K562 (cell line): ENCODE results near the gene TRIM71. TPM values are rescaled to one million over a fixed set of nuclear protein-coding genes. Genes with fewer than 3 reads are reported as not detected.

ENCODE experiments used
- ATAC-seq: fragments of 200-7000 bp; cut with Tn5 transposase; 3 replicates; pipeline ENCODE4 v1.9.1; 2020; ENCODE audit warnings: moderate library complexity
- BruUV-seq: library from RNA; stranded (reverse); fragments of 400-500 nt; replicated peaks from 2 replicates; lab custom pipeline; 2021; lab: Mats Ljungman, UMichigan
- CTCF ChIA-PET: fragments of 300-600 bp; formaldehyde crosslinking; extraction: SDS; loops from one replicate; lab custom pipeline; 2021; ENCODE audit warnings: low intra/inter-chr PET ratio; lab: Yijun Ruan, JAX
- POLR2A ChIA-PET: fragments of 300-600, 350-650 bp; sonication (Branson Sonifier 250); formaldehyde crosslinking; extraction: SDS; loops from one replicate; lab custom pipeline; 2021; ENCODE audit warnings: antibody characterized with exemption, inconsistent platforms; lab: Yijun Ruan, JAX
- DNase-seq, 4 experiments: peaks; one replicate each; pipeline versions ENCODE4 v3.0.0 to v3.0.0-alpha.2; 2011 to 2018; ENCODE audit warnings: low spot score in 3 of 4, mixed read lengths in 3 of 4; ENCODE audit errors: extremely low read depth in 1 of 4
- FAIRE-seq: peaks from 2 replicates; lab custom pipeline; 2011; peaks lifted over from hg19 to GRCh38; lab: Jason Lieb, UNC
- H2AFZ ChIP-seq: 2 replicates; pipeline ENCODE4 v1.6.0; 2011; ENCODE audit warnings: low read depth, low read length, control low read depth, inconsistent platforms
- H3K27ac ChIP-seq: fragments of 200-600 bp; 3 replicates; pipeline ENCODE4 v1.8.0; 2011; ENCODE audit warnings: low read depth, mild to moderate bottlenecking, control low read depth, inconsistent platforms, low read length, moderate library complexity, mixed read lengths; ENCODE audit errors: extremely low read depth
- H3K27me3 ChIP-seq, 2 experiments: fragments of 300-600 bp in 1 of 2; 2 replicates in 1 of 2; 3 replicates in 1 of 2; pipeline versions ENCODE4 v1.6.0 to v1.8.0; 2011; ENCODE audit warnings: inconsistent platforms in 2 of 2, low read length in 2 of 2, mild to moderate bottlenecking in 1 of 2, mixed read lengths in 1 of 2, moderate library complexity in 1 of 2; ENCODE audit not compliant: control insufficient read depth in 2 of 2, insufficient read depth in 2 of 2
- H3K36me3 ChIP-seq: fragments of 300-600 bp; 3 replicates; pipeline ENCODE4 v1.8.0; 2011; ENCODE audit warnings: mild to moderate bottlenecking, low read length, inconsistent platforms; ENCODE audit not compliant: control insufficient read depth, insufficient read depth
- H3K4me1 ChIP-seq, 2 experiments: fragments of 200-600 bp in 1 of 2; replicated peaks in 1 of 2; 2 replicates in 1 of 2; 3 replicates in 1 of 2; pipeline versions ENCODE4 v1.5.1 to v1.8.0; 2011; ENCODE audit warnings: inconsistent platforms in 2 of 2, low read length in 2 of 2, mild to moderate bottlenecking in 1 of 2, mixed read lengths in 1 of 2, moderate library complexity in 1 of 2; ENCODE audit not compliant: control insufficient read depth in 2 of 2, insufficient read depth in 2 of 2
- H3K4me2 ChIP-seq: 2 replicates; pipeline ENCODE4 v1.6.1; 2011; ENCODE audit warnings: low read length, control low read depth, inconsistent platforms, mixed read lengths; ENCODE audit not compliant: insufficient read depth
- H3K4me3 ChIP-seq: fragments of 200-600 bp; sonication (generic), shearing (Covaris generic); 2 replicates; pipeline ENCODE4 v1.5.1; 2016; ENCODE audit warnings: control low read depth, inconsistent platforms
- H3K79me2 ChIP-seq: fragments of 200-600 bp; 3 replicates; pipeline ENCODE4 v1.8.0; 2011; ENCODE audit warnings: low read length, inconsistent platforms; ENCODE audit not compliant: control insufficient read depth, insufficient read depth
- H3K9ac ChIP-seq, 2 experiments: 2 replicates each; pipeline versions ENCODE4 v1.6.0 to v1.6.1; 2011; ENCODE audit warnings: low read depth in 2 of 2, low read length in 2 of 2, control low read depth in 1 of 2, inconsistent platforms in 1 of 2, mild to moderate bottlenecking in 1 of 2, mixed read lengths in 1 of 2; ENCODE audit not compliant: insufficient read depth in 1 of 2
- H3K9me1 ChIP-seq: one replicate; pipeline ENCODE4 v1.6.0; 2011; ENCODE audit warnings: inconsistent platforms, mild to moderate bottlenecking, low read length, moderate library complexity; ENCODE audit not compliant: control insufficient read depth, insufficient read depth
- H3K9me3 ChIP-seq: replicated peaks from 2 replicates; pipeline ENCODE4 v1.5.1; 2011; ENCODE audit warnings: low read depth, low read length, inconsistent platforms; ENCODE audit not compliant: control insufficient read depth, insufficient read depth
- H4K20me1 ChIP-seq: replicated peaks from 2 replicates; pipeline ENCODE4 v1.6.1; 2011; ENCODE audit warnings: low read length, inconsistent platforms, mixed read lengths; ENCODE audit not compliant: control insufficient read depth, insufficient read depth
- C11orf30 ChIP-seq: fragments of 450-650 bp; IDR thresholded peaks from 2 replicates; pipeline ENCODE4 v1.6.1; 2016; ENCODE audit warnings: low read depth, mild to moderate bottlenecking
- DNMT1 ChIP-seq: fragments of 450-650 bp; IDR thresholded peaks from 2 replicates; pipeline ENCODE4 v1.6.1; 2016; ENCODE audit warnings: antibody characterized with exemption, mild to moderate bottlenecking
- MAFF ChIP-seq: IDR thresholded peaks from 2 replicates; pipeline ENCODE4 v1.6.1; 2012; ENCODE audit warnings: low read length, improper control_type of control experiment
- NFRKB ChIP-seq: fragments of 450-650 bp; IDR thresholded peaks from 2 replicates; pipeline ENCODE4 v1.6.1; 2016; ENCODE audit warnings: low read depth
- TBL1XR1 ChIP-seq, 2 experiments: IDR thresholded peaks; 2 replicates each; pipeline ENCODE4 v1.6.1; 2012; ENCODE audit warnings: improper control_type of control experiment in 2 of 2, low read length in 2 of 2, mild to moderate bottlenecking in 1 of 2
- ZNF316 ChIP-seq: fragments of 450-650 bp; IDR thresholded peaks from 2 replicates; pipeline ENCODE4 v1.6.1; 2016
- WGBS: fragments of 100-300 bp; shearing (Covaris generic); methylation state at CpG from one replicate; pipeline ENCODE4 v1.1.6; 2016; ENCODE audit warnings: low coverage, mixed read lengths; ENCODE audit not compliant: insufficient coverage; ENCODE audit errors: missing lambda C conversion rate; 5-methylcytosine and 5-hydroxymethylcytosine counted together
- in situ Hi-C: fragments of 300-500 bp; cut with MboI; formaldehyde crosslinking; loops from 4 replicates; pipeline ENCODE4 v1.15.0; 2018; ENCODE audit warnings: inconsistent platforms, mixed read lengths
- intact Hi-C: fragments of 100-400 bp; cut with micrococcal nuclease; formaldehyde crosslinking; loops from 2 replicates; pipeline ENCODE4 v1.14.2; 2022
- polyA plus RNA-seq, 8 experiments: library from polyadenylated mRNA; depleted of rRNA in 4 of 8; stranded (reverse) in 5 of 8; unstranded in 3 of 8; fragments of >200 nt; fragmentation: Nextera tagmentation in 2 of 8; fragmentation: Illumina TruSeq in 1 of 8; extraction: Ambion mirVana in 2 of 8; extraction: Trizol in 1 of 8; gene quantifications; 2 replicates each; pipeline versions ENCODE4 v1.2.1 to v1.2.3, GENCODE V29; 2011 to 2014; ENCODE audit warnings: inconsistent platforms in 1 of 8, missing spikeins in 1 of 8
- total RNA-seq, 7 experiments: library from RNA; depleted of rRNA in 6 of 7; stranded (reverse); fragments of >200 nt in 6 of 7; fragmentation: Illumina TruSeq in 2 of 7; extraction: Trizol in 2 of 7; gene quantifications; 2 replicates each; pipeline versions ENCODE4 v1.2.1 to v1.2.3, GENCODE V29; 2011 to 2021; ENCODE audit warnings: low replicate concordance in 1 of 7
- TF ChIP-seq, protein P1 (sequence below): sonication (generic); formaldehyde crosslinking; IDR thresholded peaks from 2 replicates; pipeline ENCODE4 v1.5.0; 2020; ENCODE audit warnings: missing genetic modification reagents

TRIM71 gene
- total and polyA plus RNA-seq, 9 of the 15 experiments (the other 6 are each of a cell fraction or from before 2014, with no cell fraction given) = 0.04 to 0.11 TPM; not detected in 7

DNA sequence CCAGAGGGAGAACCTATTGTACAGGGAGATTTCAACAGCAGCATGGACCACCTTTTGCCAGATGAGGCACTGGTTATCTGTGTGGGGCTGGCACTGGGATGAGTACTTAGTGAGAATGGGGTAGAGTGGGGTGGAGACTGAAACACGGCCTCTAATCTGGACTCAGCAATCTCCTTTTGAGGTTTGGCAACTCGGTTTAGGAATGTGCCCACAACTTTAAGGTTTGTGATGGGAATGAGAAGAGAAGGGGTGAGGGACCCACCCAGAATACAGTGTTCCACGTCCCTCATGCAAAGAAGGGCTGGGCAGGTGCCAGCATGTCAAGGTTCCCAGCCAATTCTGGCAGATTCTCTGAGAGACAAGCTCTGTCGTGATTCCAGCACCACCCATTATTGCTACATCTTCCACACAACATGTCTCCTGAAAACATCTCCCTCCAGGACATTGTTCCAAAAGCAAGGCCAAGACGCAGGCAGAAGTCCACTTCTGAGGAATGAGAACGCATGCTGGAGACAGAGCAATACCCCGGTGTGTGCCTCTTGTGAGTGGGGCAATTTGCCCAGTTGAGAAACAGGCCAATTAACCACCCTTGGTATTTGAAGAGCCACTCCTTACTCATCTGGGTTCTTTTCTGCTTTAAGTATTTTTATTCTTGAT lies 96.1 kb downstream of the TRIM71 start:
- in situ Hi-C loops = no loop called here

DNA sequence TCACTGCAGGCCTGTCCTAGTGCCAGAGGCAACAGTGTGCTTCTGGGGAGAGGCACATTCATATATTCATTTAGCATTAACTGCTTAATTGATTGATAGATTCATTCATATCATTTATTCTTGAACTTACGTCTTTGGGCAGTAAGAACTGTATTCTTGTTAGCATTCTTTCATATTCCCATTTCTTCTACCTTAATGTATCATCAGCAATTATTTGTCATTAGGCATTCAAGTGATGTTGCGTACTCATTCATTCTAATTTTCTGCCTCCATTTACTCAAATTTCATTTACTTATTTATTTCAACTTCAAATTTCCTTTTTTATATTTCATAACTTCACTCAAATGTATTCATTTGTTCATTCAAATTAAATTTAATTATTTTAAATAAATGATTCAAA lies 102.1 kb downstream of the TRIM71 start:
- H4K20me1 ChIP-seq = no peaks in the 10 kb centered on the region
- H3K9me3 ChIP-seq = no peaks in the 10 kb centered on the region
- WGBS = 52% methylated on average over 2 of the region's 2 CpGs
- H3K4me1 ChIP-seq = no peaks in the 10 kb centered on the region
- no TSS peak for BruUV-seq
- TF ChIP-seq, protein P1, sequence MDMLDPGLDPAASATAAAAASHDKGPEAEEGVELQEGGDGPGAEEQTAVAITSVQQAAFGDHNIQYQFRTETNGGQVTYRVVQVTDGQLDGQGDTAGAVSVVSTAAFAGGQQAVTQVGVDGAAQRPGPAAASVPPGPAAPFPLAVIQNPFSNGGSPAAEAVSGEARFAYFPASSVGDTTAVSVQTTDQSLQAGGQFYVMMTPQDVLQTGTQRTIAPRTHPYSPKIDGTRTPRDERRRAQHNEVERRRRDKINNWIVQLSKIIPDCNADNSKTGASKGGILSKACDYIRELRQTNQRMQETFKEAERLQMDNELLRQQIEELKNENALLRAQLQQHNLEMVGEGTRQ (CRISPR knock-in tag) = no peak
- TF ChIP-seq ZNF316 = peak; percentile 82
- TF ChIP-seq C11orf30 = peak; percentile 51; the same call in 1 of the 2 replicates
- 0 out of 2 replicates have a peak, but pooled peaks have one; percentile 10 for TF ChIP-seq MAFF
- ChIA-PET CTCF (no interaction called here), POLR2A (interaction anchor here (0.6 to 0.8 kb wide), 2 partner anchors 10 to 54 kb away, joined by 3 read pairs; no protein-coding TSS in a partner anchor)
- FAIRE-seq (no peak), DNase-seq (no peak), ATAC-seq (no peak)
- peaks cover 9 to 20% of the 10 kb centered on the region in 2 experiments; a peak in 4 of 5 replicates for H3K27me3 ChIP-seq
- no peak overlapping the region for H3K9ac ChIP-seq
- H3K36me3 ChIP-seq = no peaks in the 10 kb centered on the region
- H3K4me2 ChIP-seq = no peak overlapping the region
- no peak overlapping the region for H2AFZ ChIP-seq
- no peaks in the 10 kb centered on the region for H3K9me1 ChIP-seq
- no peak overlapping the region for H3K4me3 ChIP-seq
- in situ Hi-C loops (no loop called here), intact Hi-C loops (no loop called here)
- no peak overlapping the region for H3K27ac ChIP-seq
- no peaks in the 10 kb centered on the region for H3K79me2 ChIP-seq

More for the DNA sequence above, 96.1 kb downstream of the TRIM71 start:
- Histone ChIP-seq H3K9me1 (no peaks in the 10 kb centered on the region), H3K4me3 (no peak overlapping the region), H3K27me3 (peaks cover 2 to 9% of the 10 kb centered on the region in 2 experiments; a peak in 3 of 5 replicates), H3K79me2 (no peaks in the 10 kb centered on the region), H3K9ac (no peak overlapping the region), H3K4me2 (no peak overlapping the region), H3K4me1 (no peaks in the 10 kb centered on the region), H3K27ac (no peak overlapping the region), H4K20me1 (no peaks in the 10 kb centered on the region), H3K36me3 (no peaks in the 10 kb centered on the region)
- no TSS peak for BruUV-seq
- FAIRE-seq (no peak), DNase-seq (peak in 1 of 4 experiments; percentile 2), ATAC-seq (peak; percentile 60)
- ChIA-PET POLR2A (interaction anchor here (0.8 kb wide), 1 partner anchor 773 kb away, joined by 4 read pairs; no protein-coding TSS in a partner anchor), CTCF (no interaction called here)
- intact Hi-C loops = no loop called here
- TF ChIP-seq NFRKB (no peak), TBL1XR1 (IDR thresholded peaks at IDR 0.05; ENCODE audit: low read length in 2 of 2) (no peak), DNMT1 (no peak)
- TF ChIP-seq, all 486 proteins: peak for 0
- Histone ChIP-seq H3K9me3 (no peaks in the 10 kb centered on the region), H2AFZ (no peak overlapping the region)
- WGBS = 4% methylated on average over 7 of the region's 7 CpGs
